HCT116 (cell line): Measurements from ENCODE around the gene GRIP2.

ENCODE experiments used
- ATF3 ChIP-seq: IDR thresholded peaks from 2 replicates; pipeline ENCODE4 v1.6.1; 2012
- CBX3 ChIP-seq: IDR thresholded peaks from 2 replicates; pipeline ENCODE4 v1.6.1; 2012; ENCODE audit warnings: low read depth
- CEBPB ChIP-seq: IDR thresholded peaks from 2 replicates; pipeline ENCODE4 v1.6.1; 2012; ENCODE audit warnings: low read depth
- EZH2 ChIP-seq: fragments of 200-600 bp; sonication (generic); IDR thresholded peaks from 2 replicates; pipeline ENCODE4 v1.6.1; 2017; ENCODE audit warnings: antibody characterized with exemption, mixed run types
- EZH2phosphoT487 ChIP-seq: fragments of 200-600 bp; IDR thresholded peaks from 2 replicates; pipeline ENCODE4 v1.6.1; 2018; ENCODE audit warnings: antibody characterized with exemption, borderline replicate concordance
- JUND ChIP-seq: IDR thresholded peaks from 2 replicates; pipeline ENCODE4 v1.6.1; 2012
- MAX ChIP-seq: IDR thresholded peaks from 2 replicates; pipeline ENCODE4 v1.6.1; 2012
- POLR2A ChIP-seq: IDR thresholded peaks from 2 replicates; pipeline ENCODE4 v1.7.0; 2011; ENCODE audit warnings: borderline replicate concordance; ENCODE audit not compliant: insufficient read depth, insufficient read length; ENCODE audit errors: extremely low read depth
- RAD21 ChIP-seq: IDR thresholded peaks from 2 replicates; pipeline ENCODE4 v1.6.1; 2012; ENCODE audit warnings: low read depth, mild to moderate bottlenecking
- SIN3A ChIP-seq: IDR thresholded peaks from 2 replicates; pipeline ENCODE4 v1.6.1; 2012; ENCODE audit warnings: low read depth
- ZFX ChIP-seq: fragments of 450-650 bp; IDR thresholded peaks from 2 replicates; pipeline ENCODE4 v1.6.1; 2017
- ZNF274 ChIP-seq: fragments of 200-500 bp; sonication (Bioruptor generic); IDR thresholded peaks from 2 replicates; pipeline ENCODE4 v1.6.1; 2014; ENCODE audit warnings: mild to moderate bottlenecking, low read depth, low read length, inconsistent platforms
- TF ChIP-seq, protein P1 (sequence below), 3 experiments: fragments of 200-600 bp in 1 of 3; sonication (generic) in 1 of 3; IDR thresholded peaks in 2 of 3; conservative IDR thresholded peaks in 1 of 3; 2 replicates each; pipeline ENCODE4 v1.5.1; 2012 to 2017; ENCODE audit warnings: low read depth in 2 of 3, low read length in 2 of 3, antibody characterized with exemption in 1 of 3, borderline replicate concordance in 1 of 3, control low read depth in 1 of 3, mild to moderate bottlenecking in 1 of 3, mixed read lengths in 1 of 3, mixed run types in 1 of 3, moderate library complexity in 1 of 3; ENCODE audit not compliant: insufficient read depth in 1 of 3
- TF ChIP-seq, protein P2 (sequence below): IDR thresholded peaks from 2 replicates; pipeline ENCODE4 v1.6.1; 2012; ENCODE audit warnings: low read depth

- TF ChIP-seq JUND (no peak), POLR2A (no peak), RAD21 (no peak), ZFX (no peak), EZH2 (no peak), CBX3 (no peak), SIN3A (no peak), ATF3 (no peak), MAX (no peak), ZNF274 (no peak), EZH2phosphoT487 (no peak), CEBPB (no peak)
- TF ChIP-seq, protein P1, sequence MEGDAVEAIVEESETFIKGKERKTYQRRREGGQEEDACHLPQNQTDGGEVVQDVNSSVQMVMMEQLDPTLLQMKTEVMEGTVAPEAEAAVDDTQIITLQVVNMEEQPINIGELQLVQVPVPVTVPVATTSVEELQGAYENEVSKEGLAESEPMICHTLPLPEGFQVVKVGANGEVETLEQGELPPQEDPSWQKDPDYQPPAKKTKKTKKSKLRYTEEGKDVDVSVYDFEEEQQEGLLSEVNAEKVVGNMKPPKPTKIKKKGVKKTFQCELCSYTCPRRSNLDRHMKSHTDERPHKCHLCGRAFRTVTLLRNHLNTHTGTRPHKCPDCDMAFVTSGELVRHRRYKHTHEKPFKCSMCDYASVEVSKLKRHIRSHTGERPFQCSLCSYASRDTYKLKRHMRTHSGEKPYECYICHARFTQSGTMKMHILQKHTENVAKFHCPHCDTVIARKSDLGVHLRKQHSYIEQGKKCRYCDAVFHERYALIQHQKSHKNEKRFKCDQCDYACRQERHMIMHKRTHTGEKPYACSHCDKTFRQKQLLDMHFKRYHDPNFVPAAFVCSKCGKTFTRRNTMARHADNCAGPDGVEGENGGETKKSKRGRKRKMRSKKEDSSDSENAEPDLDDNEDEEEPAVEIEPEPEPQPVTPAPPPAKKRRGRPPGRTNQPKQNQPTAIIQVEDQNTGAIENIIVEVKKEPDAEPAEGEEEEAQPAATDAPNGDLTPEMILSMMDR (IDR thresholded peaks at IDR 0.05 in 2 of 3, conservative IDR thresholded peaks at IDR 0.05 in 1 of 3; ENCODE audit: borderline replicate concordance in 1 of 3, insufficient read depth in 1 of 3, low read depth in 2 of 3, low read length in 2 of 3), result no peak
- TF ChIP-seq, protein P2, sequence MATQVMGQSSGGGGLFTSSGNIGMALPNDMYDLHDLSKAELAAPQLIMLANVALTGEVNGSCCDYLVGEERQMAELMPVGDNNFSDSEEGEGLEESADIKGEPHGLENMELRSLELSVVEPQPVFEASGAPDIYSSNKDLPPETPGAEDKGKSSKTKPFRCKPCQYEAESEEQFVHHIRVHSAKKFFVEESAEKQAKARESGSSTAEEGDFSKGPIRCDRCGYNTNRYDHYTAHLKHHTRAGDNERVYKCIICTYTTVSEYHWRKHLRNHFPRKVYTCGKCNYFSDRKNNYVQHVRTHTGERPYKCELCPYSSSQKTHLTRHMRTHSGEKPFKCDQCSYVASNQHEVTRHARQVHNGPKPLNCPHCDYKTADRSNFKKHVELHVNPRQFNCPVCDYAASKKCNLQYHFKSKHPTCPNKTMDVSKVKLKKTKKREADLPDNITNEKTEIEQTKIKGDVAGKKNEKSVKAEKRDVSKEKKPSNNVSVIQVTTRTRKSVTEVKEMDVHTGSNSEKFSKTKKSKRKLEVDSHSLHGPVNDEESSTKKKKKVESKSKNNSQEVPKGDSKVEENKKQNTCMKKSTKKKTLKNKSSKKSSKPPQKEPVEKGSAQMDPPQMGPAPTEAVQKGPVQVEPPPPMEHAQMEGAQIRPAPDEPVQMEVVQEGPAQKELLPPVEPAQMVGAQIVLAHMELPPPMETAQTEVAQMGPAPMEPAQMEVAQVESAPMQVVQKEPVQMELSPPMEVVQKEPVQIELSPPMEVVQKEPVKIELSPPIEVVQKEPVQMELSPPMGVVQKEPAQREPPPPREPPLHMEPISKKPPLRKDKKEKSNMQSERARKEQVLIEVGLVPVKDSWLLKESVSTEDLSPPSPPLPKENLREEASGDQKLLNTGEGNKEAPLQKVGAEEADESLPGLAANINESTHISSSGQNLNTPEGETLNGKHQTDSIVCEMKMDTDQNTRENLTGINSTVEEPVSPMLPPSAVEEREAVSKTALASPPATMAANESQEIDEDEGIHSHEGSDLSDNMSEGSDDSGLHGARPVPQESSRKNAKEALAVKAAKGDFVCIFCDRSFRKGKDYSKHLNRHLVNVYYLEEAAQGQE, result no peak
These were observed 55.4 kb downstream of the GRIP2 start for GRCh38 chr3:14484741-14485140.
